Spinal cord (tissue), 10 donors: ENCODE results near the gene DOCK10. TPM values are rescaled to one million over a fixed set of nuclear protein-coding genes. Genes with fewer than 3 reads are reported as not detected.

Source experiments
- DNase-seq, 6 donors: peaks; one replicate each; pipeline versions ENCODE4 v3.0.0 to v3.0.0-alpha.2; 2013 to 2015; ENCODE audit warnings: low spot score in 6 of 6, low read depth in 4 of 6
- H3K27ac ChIP-seq: one replicate; pipeline ENCODE4 v1.5.1; 2013; ENCODE audit warnings: low read depth, low read length, control low read depth
- H3K27me3 ChIP-seq: one replicate; pipeline ENCODE4 v1.6.1; 2013; ENCODE audit warnings: low read length; ENCODE audit not compliant: control insufficient read depth, insufficient read depth
- H3K36me3 ChIP-seq: one replicate; pipeline ENCODE4 v1.6.1; 2013; ENCODE audit warnings: low read length; ENCODE audit not compliant: control insufficient read depth, insufficient read depth
- H3K4me1 ChIP-seq: one replicate; pipeline ENCODE4 v1.6.1; 2013; ENCODE audit warnings: low read length; ENCODE audit not compliant: control insufficient read depth, insufficient read depth
- H3K4me3 ChIP-seq: one replicate; pipeline ENCODE4 v1.5.1; 2013; ENCODE audit warnings: low read depth, low read length, control low read depth
- H3K9me3 ChIP-seq: one replicate; pipeline ENCODE4 v1.6.1; 2013; ENCODE audit warnings: low read length; ENCODE audit not compliant: control insufficient read depth, insufficient read depth
- WGBS: methylation state at CpG from one replicate; pipeline ENCODE4 v1.1.5; 2013; ENCODE audit warnings: missing lambda C conversion rate; ENCODE audit not compliant: insufficient coverage; 5-methylcytosine and 5-hydroxymethylcytosine counted together
- polyA plus RNA-seq, 2 donors: library from polyadenylated mRNA; unstranded; fragments of 120-200 nt; gene quantifications; one replicate each; pipeline ENCODE4 v1.2.1, GENCODE V29; 2013; ENCODE audit not compliant: insufficient read length in 2 of 2
- total RNA-seq, 2 donors: library from RNA; depleted of rRNA in 1 of 2; stranded (reverse); fragments of 120-200 nt in 1 of 2; fragments of >200 nt in 1 of 2; gene quantifications; one replicate each; pipeline versions ENCODE4 v1.2.3 to v1.2.4, GENCODE V29; 2013 to 2014
- donor health status: healthy.

The DOCK10 gene
- total and polyA plus RNA-seq, 4 donors = 44.4 to 87.9 (median 61.0) TPM

- Histone ChIP-seq H3K27me3 (no peaks in the 10 kb centered on the region), H3K27ac (no peak overlapping the region)
- DNase-seq = no peak
These were observed 265.3 kb downstream of the DOCK10 start for GRCh38 chr2:224776795-224777558.

GRCh38 chr2:224775647-224776046 lies 266.6 kb downstream of the DOCK10 start:
- H3K27ac ChIP-seq = no peak overlapping the region
- no peaks in the 10 kb centered on the region for H3K27me3 ChIP-seq
- no peak for DNase-seq
- no peaks in the 10 kb centered on the region for H3K9me3 ChIP-seq
- no peaks in the 10 kb centered on the region for H3K4me1 ChIP-seq
- no peak overlapping the region for H3K4me3 ChIP-seq
- H3K36me3 ChIP-seq = peaks cover 33% of the 10 kb centered on the region
- no CpG with 5 or more reads among the region's 1 CpG for WGBS

More at GRCh38 chr2:224776795-224777558, 265.3 kb downstream of the DOCK10 start:
- Histone ChIP-seq H3K4me3 (no peak overlapping the region), H3K36me3 (peaks cover 24% of the 10 kb centered on the region), H3K9me3 (no peaks in the 10 kb centered on the region), H3K4me1 (no peaks in the 10 kb centered on the region)
- WGBS = 98% methylated on average over 6 of the region's 6 CpGs

- 97% methylated on average over 15 of the region's 15 CpGs for WGBS
- Histone ChIP-seq H3K27ac (no peak overlapping the region), H3K36me3 (peaks cover 42% of the 10 kb centered on the region)
These were observed 267.5 kb downstream of the DOCK10 start for GRCh38 chr2:224774735-224775134.

GRCh38 chr2:224772494-224772893 lies 269.8 kb downstream of the DOCK10 start:
- H3K27me3 ChIP-seq = no peaks in the 10 kb centered on the region
- no peaks in the 10 kb centered on the region for H3K4me1 ChIP-seq
- no peak overlapping the region for H3K27ac ChIP-seq
- H3K36me3 ChIP-seq = peaks cover 53% of the 10 kb centered on the region
- 91% methylated on average over 1 of the region's 1 CpG for WGBS
- no peak overlapping the region for H3K4me3 ChIP-seq
- no peaks in the 10 kb centered on the region for H3K9me3 ChIP-seq
- DNase-seq = no peak

More at GRCh38 chr2:224774735-224775134, 267.5 kb downstream of the DOCK10 start:
- Histone ChIP-seq H3K4me1 (no peaks in the 10 kb centered on the region), H3K9me3 (no peaks in the 10 kb centered on the region), H3K27me3 (no peaks in the 10 kb centered on the region), H3K4me3 (no peak overlapping the region)
- DNase-seq = no peak

- H3K36me3 ChIP-seq = peaks cover 46% of the 10 kb centered on the region
- H3K4me1 ChIP-seq = no peaks in the 10 kb centered on the region
- 93% methylated on average over 6 of the region's 6 CpGs for WGBS
- no peak overlapping the region for H3K4me3 ChIP-seq
- no peaks in the 10 kb centered on the region for H3K9me3 ChIP-seq
- H3K27me3 ChIP-seq = no peaks in the 10 kb centered on the region
- no peak for DNase-seq
- no peak overlapping the region for H3K27ac ChIP-seq
These were observed 272.8 kb downstream of the DOCK10 start for GRCh38 chr2:224769489-224769888.

GRCh38 chr2:224764565-224765236 lies 277.6 kb downstream of the DOCK10 start:
- Histone ChIP-seq H3K27me3 (no peaks in the 10 kb centered on the region), H3K27ac (no peak overlapping the region), H3K36me3 (peaks cover 21% of the 10 kb centered on the region), H3K4me1 (no peaks in the 10 kb centered on the region), H3K9me3 (no peaks in the 10 kb centered on the region), H3K4me3 (no peak overlapping the region)
- no CpG with 5 or more reads among the region's 2 CpGs for WGBS
- DNase-seq = no peak

GRCh38 chr2:224757934-224758548 lies 284.2 kb downstream of the DOCK10 start:
- peaks cover 9% of the 10 kb centered on the region for H3K36me3 ChIP-seq
- H3K27me3 ChIP-seq = no peaks in the 10 kb centered on the region
- H3K4me3 ChIP-seq = no peak overlapping the region
- no peaks in the 10 kb centered on the region for H3K4me1 ChIP-seq
- peaks cover 9% of the 10 kb centered on the region for H3K9me3 ChIP-seq
- no peak overlapping the region for H3K27ac ChIP-seq
- 72% methylated on average over 3 of the region's 3 CpGs for WGBS
- no peak for DNase-seq

- WGBS = no CpG with 5 or more reads among the region's 1 CpG
- Histone ChIP-seq H3K4me1 (no peaks in the 10 kb centered on the region), H3K36me3 (peaks cover 9% of the 10 kb centered on the region), H3K9me3 (peaks cover 9% of the 10 kb centered on the region), H3K27me3 (no peaks in the 10 kb centered on the region), H3K4me3 (no peak overlapping the region), H3K27ac (no peak overlapping the region)
- no peak for DNase-seq
These were observed 288.3 kb downstream of the DOCK10 start for GRCh38 chr2:224753743-224754540.

- Histone ChIP-seq H3K4me3 (no peak overlapping the region), H3K27ac (no peak overlapping the region), H3K36me3 (no peaks in the 10 kb centered on the region), H3K4me1 (no peaks in the 10 kb centered on the region), H3K9me3 (peaks cover 2% of the 10 kb centered on the region), H3K27me3 (no peaks in the 10 kb centered on the region)
- 76% methylated on average over 2 of the region's 5 CpGs for WGBS
- DNase-seq = no peak
These were observed 290.1 kb downstream of the DOCK10 start for GRCh38 chr2:224751996-224752698.
